Left lung (tissue), 14 donors: ENCODE measurements around the gene ZNF215. TPM values are rescaled to one million over a fixed set of nuclear protein-coding genes. Genes with fewer than 3 reads are reported as not detected.
"Not testable (repeated sequence)": the region's sequence is repeated elsewhere in the genome, so short reads cannot be mapped to it uniquely, and the experiment has no call there.

Experiments used
- ATAC-seq: fragments of 200-7000 bp; cut with Tn5 transposase; one replicate; pipeline ENCODE4 v1.9.1; 2020; ENCODE audit warnings: moderate library complexity
- DNase-seq, 4 donors: peaks; one replicate each; pipeline ENCODE4 v3.0.0-alpha.2; 2013 to 2020
- H3K27ac ChIP-seq, 2 donors: fragments of 200-600 bp; sonication (generic) in 1 of 2; one replicate each; pipeline versions ENCODE4 v1.5.0 to v1.8.0; 2020 to 2021
- H3K27me3 ChIP-seq, 2 donors: fragments of 200-600 bp; sonication (generic) in 1 of 2; one replicate each; pipeline versions ENCODE4 v1.5.0 to v1.8.0; 2020 to 2021
- H3K36me3 ChIP-seq, 2 donors: fragments of 200-600 bp; sonication (generic) in 1 of 2; one replicate each; pipeline versions ENCODE4 v1.5.0 to v1.8.0; 2020 to 2021
- H3K4me1 ChIP-seq, 2 donors: fragments of 200-600 bp; one replicate each; pipeline ENCODE4 v1.8.0; 2021
- H3K4me3 ChIP-seq, 2 donors: fragments of 200-600 bp; sonication (generic) in 1 of 2; one replicate each; pipeline versions ENCODE4 v1.5.0 to v1.8.0; 2020 to 2021; ENCODE audit warnings: mild to moderate bottlenecking in 1 of 2
- H3K9me3 ChIP-seq, 2 donors: fragments of 200-600 bp; sonication (generic) in 1 of 2; one replicate each; pipeline versions ENCODE4 v1.5.0 to v1.8.0; 2020 to 2021
- intact Hi-C, 2 donors: fragments of 100-400 bp; cut with DNase I; formaldehyde crosslinking; loops; one replicate each; pipeline versions ENCODE4 v1.11.2 to v1.14.2; 2022
- long read RNA-seq, 12 donors: library from polyadenylated mRNA in 2 of 12; unstranded in 2 of 12; transcript quantifications; one replicate each; pipeline ENCODE4 v2.0.0 and lab custom pipeline, GENCODE V29; 2019 to 2026
- polyA plus RNA-seq, 6 donors: library from polyadenylated mRNA; unstranded; fragments of 120-200 nt; gene quantifications; one replicate each; pipeline ENCODE4 v1.2.1, GENCODE V29; 2013; ENCODE audit not compliant: insufficient read length in 6 of 6
- total RNA-seq, 2 donors: library from RNA; stranded (reverse); fragmentation: NEBNext Ultra II Directional; extraction: Animal tissue kit (Norgen Biotek cat#: 25700); gene quantifications; one replicate each; pipeline ENCODE4 v1.2.1, GENCODE V29; 2021
- TF ChIP-seq, protein P1 (sequence below), 2 donors: fragments of 200-600 bp; sonication (generic) in 1 of 2; IDR thresholded peaks; one replicate each; pipeline versions ENCODE4 v1.5.0 to v1.8.0; 2021; ENCODE audit warnings: antibody characterized with exemption in 2 of 2
- donor health status: DM: no; HTN: yes; CAD: no.
- donor health status: DM: no; HTN: no; CAD: no.

The ZNF215 gene
- total RNA-seq, result 1 to 10 TPM; 2.4 to 3.7 TPM
- polyA plus RNA-seq, result 1 to 10 TPM in 3 of 6 donors, under 1 TPM in 3; 0.66 to 2.6 (median 1.0) TPM
- long read RNA-seq, donor 1, partial matches to known transcripts, result 0 of 1 reads
- long read RNA-seq, donor 1, other reads (novel, unspliced or antisense), result 0 of 1 reads
- long read RNA-seq, donor 2, result 0 reads
- long read RNA-seq, donor 3, result 0 reads
- long read RNA-seq, donor 4, result 0 reads
- long read RNA-seq, donor 5, result 0 reads
- long read RNA-seq, donor 6, result 0 reads
- long read RNA-seq, donor 7, result 0 reads
- long read RNA-seq, donor 8, result 0 reads
- long read RNA-seq, donor 9, result 0 reads
- long read RNA-seq, donor 10, result 0 reads
- long read RNA-seq, donor 11, result 0 reads
- long read RNA-seq, donor 12, result 0 reads

- no peaks in the 10 kb centered on the region for H3K9me3 ChIP-seq
- no peaks in the 10 kb centered on the region for H3K36me3 ChIP-seq
- peak in 3 of 4 donors; percentile 43 to 92 (median 85) for DNase-seq
- H3K4me1 ChIP-seq, result peaks cover 5 to 11% of the 10 kb centered on the region in 2 donors
- H3K4me3 ChIP-seq, result peak within 1 kb of the TSS; percentile 45 to 59
- H3K27ac ChIP-seq, result peak within 1 kb of the TSS; percentile 46 to 59
- ATAC-seq, result peak; percentile 95
- intact Hi-C loops, result no loop called here
- H3K27me3 ChIP-seq, result no peaks in the 10 kb centered on the region
- TF ChIP-seq, protein P1, sequence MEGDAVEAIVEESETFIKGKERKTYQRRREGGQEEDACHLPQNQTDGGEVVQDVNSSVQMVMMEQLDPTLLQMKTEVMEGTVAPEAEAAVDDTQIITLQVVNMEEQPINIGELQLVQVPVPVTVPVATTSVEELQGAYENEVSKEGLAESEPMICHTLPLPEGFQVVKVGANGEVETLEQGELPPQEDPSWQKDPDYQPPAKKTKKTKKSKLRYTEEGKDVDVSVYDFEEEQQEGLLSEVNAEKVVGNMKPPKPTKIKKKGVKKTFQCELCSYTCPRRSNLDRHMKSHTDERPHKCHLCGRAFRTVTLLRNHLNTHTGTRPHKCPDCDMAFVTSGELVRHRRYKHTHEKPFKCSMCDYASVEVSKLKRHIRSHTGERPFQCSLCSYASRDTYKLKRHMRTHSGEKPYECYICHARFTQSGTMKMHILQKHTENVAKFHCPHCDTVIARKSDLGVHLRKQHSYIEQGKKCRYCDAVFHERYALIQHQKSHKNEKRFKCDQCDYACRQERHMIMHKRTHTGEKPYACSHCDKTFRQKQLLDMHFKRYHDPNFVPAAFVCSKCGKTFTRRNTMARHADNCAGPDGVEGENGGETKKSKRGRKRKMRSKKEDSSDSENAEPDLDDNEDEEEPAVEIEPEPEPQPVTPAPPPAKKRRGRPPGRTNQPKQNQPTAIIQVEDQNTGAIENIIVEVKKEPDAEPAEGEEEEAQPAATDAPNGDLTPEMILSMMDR (IDR thresholded peaks at IDR 0.05), result no peak
These were observed at the start of gene ZNF215 for GRCh38 chr11:6926208-6927029. Gene ZNF215 (plus strand): TSS chr11:6926426. CDS start chr11:6932273, 5,847 bp downstream.

DNA sequence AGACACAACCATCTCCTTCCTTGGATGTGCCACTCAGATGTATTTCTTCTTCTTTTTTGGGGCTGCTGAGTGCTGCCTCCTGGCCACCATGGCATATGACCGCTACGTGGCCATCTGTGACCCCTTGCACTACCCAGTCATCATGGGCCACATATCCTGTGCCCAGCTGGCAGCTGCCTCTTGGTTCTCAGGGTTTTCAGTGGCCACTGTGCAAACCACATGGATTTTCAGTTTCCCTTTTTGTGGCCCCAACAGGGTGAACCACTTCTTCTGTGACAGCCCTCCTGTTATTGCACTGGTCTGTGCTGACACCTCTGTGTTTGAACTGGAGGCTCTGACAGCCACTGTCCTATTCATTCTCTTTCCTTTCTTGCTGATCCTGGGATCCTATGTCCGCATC, 49.3 kb upstream of the ZNF215 start:
- TF ChIP-seq, protein P1 (IDR thresholded peaks at IDR 0.05), result no peak
- no peaks in the 10 kb centered on the region for H3K4me1 ChIP-seq
- H3K27ac ChIP-seq, result no peak overlapping the region
- ATAC-seq (no peak), DNase-seq (no peak)
- H3K27me3 ChIP-seq, result no peaks in the 10 kb centered on the region
- H3K4me3 ChIP-seq, result no peak overlapping the region
- intact Hi-C loops, result no loop called here
- H3K36me3 ChIP-seq, result no peaks in the 10 kb centered on the region
- H3K9me3 ChIP-seq, result peaks cover 0 to 2% of the 10 kb centered on the region in 2 donors

DNA sequence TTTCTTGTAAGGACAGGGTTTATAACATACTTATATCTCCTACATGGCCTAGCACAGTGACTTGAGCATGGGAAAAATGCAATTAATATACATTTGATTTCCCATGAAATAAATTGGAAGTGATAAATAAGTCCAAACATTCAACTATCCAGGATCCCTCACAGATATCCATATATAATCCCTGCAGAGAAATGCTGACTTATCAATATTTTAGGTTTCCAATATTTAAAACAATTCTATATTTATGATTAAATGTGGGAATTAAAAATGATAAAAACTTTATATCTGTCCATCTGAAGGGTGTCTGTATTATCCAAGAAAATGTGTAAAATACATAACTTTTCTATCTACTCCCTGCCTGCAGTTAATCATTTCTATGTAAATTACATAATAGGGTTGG, 43.5 kb upstream of the ZNF215 start:
- no peak for ATAC-seq

GRCh38 chr11:6887711-6888110, 38.5 kb upstream of the ZNF215 start:
- H3K36me3 ChIP-seq, intact Hi-C loops, H3K27ac ChIP-seq, H3K4me1 ChIP-seq, H3K27me3 ChIP-seq, H3K9me3 ChIP-seq, H3K4me3 ChIP-seq, ATAC-seq, DNase-seq: not testable (repeated sequence)

More for the DNA sequence above, 43.5 kb upstream of the ZNF215 start:
- H3K9me3 ChIP-seq, result no peaks in the 10 kb centered on the region
- H3K27me3 ChIP-seq, result no peaks in the 10 kb centered on the region
- H3K27ac ChIP-seq, result no peak overlapping the region
- no peaks in the 10 kb centered on the region for H3K4me1 ChIP-seq
- intact Hi-C loops, result no loop called here
- DNase-seq, result no peak
- no peaks in the 10 kb centered on the region for H3K36me3 ChIP-seq
- TF ChIP-seq, protein P1 (IDR thresholded peaks at IDR 0.05), result no peak
- no peak overlapping the region for H3K4me3 ChIP-seq

DNA sequence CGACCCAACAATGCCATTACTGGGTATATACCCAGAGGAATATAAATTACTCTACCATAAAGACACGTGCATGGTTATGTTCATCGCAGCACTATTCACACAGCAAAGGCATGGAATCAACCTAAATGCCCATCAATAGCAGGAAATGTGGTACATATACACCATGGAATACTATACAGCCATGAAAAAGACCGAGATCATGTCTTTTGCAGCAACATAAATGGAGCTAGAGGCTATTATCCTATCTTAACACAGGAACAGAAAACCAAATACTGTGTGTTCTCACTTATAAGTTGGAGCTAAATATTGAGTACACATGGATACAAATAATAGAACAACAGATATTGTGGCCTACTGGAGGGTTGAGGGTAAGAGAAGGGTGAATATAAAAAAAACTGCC, 37.4 kb upstream of the ZNF215 start:
- intact Hi-C loops, result no loop called here
- no peak for DNase-seq
- H3K9me3 ChIP-seq, result no peaks in the 10 kb centered on the region
- TF ChIP-seq, protein P1 (IDR thresholded peaks at IDR 0.05), result no peak
- H3K27me3 ChIP-seq, result no peaks in the 10 kb centered on the region
- no peak for ATAC-seq
- H3K4me3 ChIP-seq, result no peak overlapping the region
- H3K36me3 ChIP-seq, result no peaks in the 10 kb centered on the region
- H3K4me1 ChIP-seq, result no peaks in the 10 kb centered on the region
- no peak overlapping the region for H3K27ac ChIP-seq
